HG03025 (cell line): ENCODE results near the gene OTULIN.

Experiments used
- ATAC-seq: cut with Tn5 transposase; IDR thresholded peaks from one replicate; pipeline ENCODE4 v1.9.1; 2021; ENCODE audit warnings: mild to moderate bottlenecking, moderate library complexity; ENCODE audit not compliant: unreplicated experiment, low FRiP score

OTULIN gene

DNA sequence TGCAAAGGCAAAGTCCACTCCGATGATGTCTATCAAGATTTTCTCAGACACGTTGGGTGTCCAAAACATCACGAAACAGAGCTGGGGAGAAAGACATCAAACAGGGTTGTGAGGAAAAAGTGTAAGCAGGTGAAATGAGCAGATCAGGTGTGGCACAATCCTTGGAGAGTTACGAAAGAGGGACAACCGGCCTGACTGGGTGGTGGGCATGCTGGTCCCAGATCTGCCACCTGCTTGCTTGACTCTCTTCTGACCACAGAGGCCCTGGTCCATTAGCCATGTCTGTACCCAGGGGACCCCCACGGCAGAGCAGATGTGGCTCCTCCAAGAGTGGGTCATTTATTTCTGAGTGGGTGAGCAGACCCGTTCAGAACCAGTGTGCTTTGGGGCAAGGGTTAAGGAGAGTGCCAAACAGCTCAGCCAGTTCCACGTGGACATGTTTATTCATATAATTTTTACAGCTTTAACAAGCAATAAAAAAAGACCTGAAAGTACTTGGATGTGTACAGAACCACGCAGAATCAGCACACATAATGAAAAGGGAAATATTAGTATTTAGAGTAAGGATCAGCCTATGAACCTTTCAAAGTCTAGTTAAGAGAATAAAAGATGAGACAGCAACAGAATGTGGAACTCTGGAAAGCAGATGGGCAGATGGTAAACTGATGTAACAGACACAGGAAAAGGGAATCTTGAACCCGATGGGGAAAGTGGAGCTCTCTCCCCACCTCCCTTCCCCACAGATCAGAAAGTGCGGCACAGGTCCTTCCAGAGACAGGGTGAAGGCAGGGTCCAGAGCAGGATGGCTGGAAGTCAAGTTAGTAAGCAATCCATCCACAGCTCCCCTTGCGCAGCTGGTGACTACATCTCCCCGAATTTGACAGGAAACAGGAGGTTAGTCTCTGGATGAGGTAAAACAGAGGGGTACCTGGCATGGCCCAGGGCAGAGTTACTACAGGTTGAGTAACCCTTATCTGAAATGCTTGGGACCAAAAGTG lies 52.5 kb downstream of the OTULIN start:
- no peak for ATAC-seq

DNA sequence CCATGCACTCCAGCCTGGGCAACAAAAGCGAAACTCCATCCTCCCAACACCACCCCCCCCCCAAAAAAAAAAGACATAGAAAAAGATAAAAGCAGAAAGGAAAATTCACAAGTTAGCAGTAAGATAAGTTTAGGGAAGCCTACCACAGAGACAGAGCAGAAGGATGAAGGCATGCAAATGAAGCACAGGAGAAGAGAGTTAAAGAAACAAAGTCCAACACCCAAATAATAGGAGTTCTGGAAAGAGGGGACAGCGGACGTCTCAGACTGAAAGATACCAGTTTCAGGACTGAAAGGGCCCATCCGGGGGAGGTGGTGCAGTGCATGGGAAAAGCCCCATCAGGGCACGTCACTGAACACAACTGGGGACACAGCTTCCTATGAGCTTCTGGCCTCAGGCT lies 54.3 kb downstream of the OTULIN start:
- no peak for ATAC-seq

DNA sequence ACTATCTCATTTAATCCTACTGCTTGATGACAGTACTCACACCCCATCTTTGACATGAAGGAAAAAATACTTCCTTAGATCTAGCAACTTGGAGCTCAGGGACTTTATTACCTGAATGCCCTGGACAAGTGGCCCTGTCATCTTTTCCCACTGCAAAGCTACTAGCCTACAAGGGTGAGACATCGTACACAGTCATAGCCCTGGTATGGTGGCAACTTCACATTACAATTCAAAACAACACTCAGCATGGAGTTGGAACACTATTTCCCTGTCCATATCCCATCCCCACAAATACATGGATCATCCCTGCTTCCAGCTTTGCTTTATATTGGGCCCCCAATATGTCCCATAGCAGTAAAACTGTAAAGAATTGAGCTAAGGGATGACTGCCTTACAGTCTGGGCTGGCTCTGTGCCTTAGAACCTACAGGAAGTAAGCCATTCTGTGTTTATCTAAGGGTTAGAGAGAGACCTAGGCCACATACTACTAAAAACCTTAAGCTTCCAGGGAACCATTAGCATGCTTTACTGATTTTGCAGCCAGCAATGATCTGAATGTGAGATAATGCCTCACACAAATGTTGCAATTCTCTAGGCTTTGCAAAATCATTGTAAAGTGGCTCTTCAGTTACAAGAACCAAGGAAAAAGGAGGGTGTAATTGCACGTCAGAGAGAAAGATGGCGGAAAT lies 55.9 kb downstream of the OTULIN start:
- ATAC-seq = no peak

DNA sequence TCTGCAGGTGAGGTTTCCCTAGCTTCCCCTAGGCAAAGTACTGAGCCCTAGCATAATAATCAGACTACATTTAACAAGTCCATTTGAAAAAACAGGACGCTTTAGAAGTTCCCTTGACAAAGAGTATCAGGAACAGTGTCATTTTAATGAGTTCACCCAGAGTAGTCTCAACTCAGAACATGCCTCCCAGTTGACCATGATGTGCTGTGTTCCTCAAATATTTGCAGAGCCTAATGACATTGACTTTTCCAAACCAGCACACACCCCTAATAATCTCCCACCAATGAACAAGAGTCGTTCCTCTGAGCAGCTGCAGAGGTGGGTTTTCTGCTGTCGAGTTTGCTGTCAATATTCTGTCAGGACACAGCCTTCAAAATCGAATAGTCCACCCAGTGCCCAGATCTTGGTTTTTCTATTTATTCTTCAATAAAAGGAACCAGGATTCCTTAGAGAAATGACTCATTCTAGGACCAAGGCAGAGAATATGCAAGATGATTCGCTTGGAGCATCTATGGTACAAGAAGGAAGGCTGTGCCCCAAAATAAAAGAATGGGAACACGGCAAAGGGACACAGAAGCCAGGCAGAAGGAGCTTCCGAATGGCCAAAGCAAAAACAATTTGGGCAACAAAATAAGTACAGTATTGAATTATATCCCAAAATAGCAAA lies 57.6 kb downstream of the OTULIN start:
- no peak for ATAC-seq

DNA sequence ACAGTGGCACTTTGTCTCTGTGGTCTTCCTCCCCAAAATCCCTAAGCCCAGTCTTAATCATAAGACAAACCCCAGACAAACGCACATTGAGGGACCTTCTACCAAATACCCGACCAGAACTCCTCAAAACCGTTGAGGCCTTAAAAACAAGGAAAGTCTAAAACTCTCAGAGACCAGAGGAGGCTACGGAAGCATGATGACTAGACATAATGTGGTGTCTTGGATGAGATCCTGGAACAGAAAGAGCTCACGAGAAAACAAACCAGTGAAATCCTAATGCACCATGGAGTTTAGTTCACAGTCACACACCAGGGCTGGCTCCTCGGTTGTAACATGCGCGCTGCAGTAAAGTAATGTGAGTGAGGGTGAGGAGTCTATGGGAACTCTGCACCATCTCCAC lies 58.4 kb downstream of the OTULIN start:
- no peak for ATAC-seq

DNA sequence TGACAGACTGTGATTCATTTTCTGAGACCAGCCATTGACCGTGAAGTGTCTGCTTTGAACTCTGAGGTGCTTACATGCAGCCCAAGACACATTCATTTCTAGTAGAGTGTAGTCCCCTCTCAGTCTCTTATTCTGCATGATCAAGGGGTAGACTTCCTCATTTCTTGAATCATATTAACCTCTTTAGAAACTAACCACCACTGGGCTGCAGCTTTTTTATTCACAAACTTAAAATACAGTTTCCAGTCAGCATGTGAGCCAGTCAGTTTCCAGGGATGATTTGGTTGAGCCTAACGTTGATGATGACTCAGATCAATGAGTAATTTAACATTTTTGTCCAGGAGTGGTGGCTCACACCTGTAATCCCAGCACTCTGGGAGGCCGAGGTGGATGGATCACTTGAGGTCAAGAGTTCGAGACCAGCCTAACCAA lies 59.2 kb downstream of the OTULIN start:
- no peak for ATAC-seq

DNA sequence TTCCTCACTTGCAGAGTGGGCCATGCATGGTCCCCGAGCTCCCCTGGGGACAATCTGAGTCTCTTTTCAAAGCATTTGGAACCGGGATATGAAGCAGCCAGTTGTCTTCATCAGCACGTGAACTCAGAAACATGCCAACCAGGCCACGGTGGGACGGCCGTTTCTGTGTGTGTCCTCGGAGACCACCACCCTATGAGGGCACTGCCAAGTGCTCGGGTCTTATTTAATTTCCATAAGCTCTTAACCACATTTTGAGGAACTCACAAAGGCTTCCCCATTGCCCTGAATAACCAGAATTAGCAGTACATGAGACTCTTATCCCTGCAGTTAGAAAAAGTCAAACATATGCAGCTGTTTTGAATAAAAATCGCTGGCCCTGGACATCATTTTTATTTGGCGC lies 60.1 kb downstream of the OTULIN start:
- ATAC-seq = no peak

DNA sequence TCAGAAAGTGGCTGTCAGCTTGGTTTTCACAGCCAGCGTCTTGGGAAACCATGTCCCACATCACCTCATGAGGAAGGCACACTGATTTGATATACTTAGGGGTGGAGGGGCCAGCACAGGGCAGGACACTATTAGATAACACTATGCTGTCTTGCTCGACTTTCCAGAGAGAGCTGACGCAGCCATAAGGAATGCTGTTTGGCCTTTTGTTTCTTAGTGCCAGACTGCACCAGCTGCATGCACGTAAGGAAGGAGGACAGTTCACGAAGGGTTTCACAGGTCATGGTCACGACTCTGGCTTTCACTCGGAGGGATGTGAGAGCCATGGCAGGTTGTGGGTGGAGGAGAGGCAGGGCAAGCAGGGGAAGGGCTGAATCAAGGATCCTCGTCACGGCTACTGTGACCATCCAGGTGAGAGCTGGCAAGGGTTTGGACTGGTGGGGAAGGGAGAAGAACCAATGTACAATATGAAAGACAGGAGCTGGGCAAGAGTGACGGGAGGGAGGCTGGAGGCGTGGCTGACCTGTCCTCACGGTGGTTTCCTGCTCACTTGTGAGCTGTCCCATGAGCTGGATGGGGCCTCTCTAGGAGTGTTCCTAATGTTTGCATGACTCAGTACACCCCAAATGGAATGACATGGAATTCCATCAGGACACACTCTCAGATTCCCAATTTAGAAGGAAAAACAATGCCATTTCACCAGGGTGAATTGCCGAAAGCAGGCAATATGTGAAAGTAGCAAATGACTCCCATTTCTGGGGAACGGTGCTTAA lies 61.7 kb downstream of the OTULIN start:
- ATAC-seq = no peak

DNA sequence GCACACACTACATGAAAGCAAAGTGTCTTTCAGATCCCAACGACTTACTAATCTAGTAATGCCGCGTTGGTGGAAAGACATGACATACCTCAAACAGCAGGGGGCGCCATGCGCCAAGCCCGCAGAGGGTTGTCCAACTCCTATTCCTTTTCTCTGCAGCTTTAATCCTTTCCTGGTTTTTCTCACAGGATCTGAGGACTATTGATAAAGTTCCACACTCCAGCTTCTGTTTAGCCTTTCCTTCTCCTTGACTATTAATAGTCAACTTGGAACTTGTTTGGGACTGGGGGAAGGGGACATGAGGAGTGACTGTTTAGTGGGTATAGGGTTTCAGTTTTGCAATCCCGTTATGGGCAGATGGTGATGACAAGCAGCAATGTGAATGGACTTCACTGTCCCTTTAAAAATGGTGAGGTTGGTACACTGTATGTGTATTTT lies 62.9 kb downstream of the OTULIN start:
- no peak for ATAC-seq

DNA sequence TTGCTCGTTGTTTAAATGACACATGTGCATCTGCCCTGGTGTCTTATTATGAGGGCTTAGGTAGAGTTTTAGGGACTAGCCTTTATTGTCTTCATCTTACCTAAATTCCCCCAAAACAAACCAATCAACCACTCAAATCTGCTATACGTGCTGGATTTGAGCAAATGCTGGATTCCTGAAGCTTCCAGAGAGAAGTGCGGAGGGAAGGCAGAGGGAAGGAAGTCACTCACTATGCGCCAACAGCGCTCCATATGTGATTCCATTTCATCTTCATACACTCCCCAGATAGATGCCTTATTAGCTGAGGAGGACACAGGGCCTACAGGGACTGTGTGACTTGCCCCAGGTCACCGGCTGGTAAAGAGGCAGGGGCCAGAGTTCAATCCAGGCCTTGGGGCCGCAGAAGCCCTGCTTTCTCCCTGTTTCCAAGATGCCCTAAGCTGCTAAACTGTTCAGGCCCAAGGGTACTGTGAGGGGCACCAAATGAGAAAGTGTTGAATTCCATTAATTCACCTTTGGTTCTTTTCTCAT lies 63.5 kb downstream of the OTULIN start:
- no peak for ATAC-seq

DNA sequence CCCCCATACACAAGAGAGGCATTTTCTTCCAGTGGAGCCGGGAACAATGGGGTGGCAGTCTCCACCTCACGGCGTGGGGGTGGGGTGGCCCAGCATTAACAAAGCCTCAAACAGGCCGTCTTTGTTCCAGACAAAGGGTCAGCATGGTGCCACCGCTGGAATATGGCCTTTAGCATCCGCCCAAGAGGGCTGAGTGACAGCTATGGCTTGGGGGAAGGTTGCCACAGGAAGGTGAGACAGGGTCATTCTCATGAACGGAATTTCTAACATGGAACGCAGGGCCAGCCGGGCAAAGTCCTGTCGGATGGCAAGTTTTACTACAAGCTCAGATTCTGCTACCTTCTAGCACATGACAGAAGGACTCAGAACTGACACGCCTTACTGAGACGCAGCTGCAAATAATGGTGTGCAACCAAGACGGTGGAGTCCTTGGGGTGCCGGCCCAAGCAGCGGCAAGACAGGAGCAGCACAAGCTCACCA lies 64.0 kb downstream of the OTULIN start:
- ATAC-seq = no peak

DNA sequence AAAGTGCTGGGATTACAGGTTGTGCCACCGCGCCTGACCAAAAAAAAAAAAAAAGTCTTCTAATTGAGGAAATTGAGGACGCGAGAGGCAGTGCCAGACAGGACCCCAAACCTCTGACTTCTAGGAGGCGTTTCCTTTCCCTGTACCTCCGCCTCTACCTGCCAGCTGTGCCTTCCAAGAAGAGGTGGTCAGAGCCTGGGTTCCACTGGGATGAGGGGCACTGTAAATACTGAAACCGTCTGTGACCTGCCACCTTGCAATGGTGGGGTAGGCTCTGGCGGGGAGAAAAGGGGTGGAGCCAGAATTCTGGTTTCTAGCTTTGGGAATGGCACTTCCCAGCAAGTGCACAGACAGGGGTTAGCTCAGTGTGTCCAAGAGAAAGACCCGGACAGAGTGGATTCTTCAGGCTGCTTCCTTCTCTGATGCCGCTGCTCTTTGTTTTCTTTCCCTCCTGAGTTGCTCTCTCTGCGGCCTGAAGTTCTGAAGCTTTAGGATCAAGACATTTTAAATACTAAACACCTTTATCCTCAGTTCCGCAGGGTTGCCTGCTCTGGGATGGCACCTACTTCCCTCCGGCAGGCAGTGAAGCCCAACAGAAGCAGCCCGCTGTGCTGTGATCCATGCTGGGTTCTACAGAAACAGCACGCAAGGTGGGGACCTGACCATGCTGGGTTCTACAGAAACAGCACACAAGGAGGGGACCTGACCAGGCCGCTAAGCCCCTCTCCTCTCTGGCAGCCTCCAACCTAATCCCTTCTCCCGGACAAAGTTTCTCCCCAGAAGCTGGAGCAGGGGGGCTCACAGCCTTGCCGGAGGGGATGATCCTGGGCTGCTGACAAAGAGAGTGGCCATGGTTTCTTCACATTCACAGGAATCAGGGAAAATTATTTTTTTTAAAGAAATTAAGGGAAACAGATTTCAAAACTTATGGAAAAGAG lies 65.2 kb downstream of the OTULIN start:
- no peak for ATAC-seq

DNA sequence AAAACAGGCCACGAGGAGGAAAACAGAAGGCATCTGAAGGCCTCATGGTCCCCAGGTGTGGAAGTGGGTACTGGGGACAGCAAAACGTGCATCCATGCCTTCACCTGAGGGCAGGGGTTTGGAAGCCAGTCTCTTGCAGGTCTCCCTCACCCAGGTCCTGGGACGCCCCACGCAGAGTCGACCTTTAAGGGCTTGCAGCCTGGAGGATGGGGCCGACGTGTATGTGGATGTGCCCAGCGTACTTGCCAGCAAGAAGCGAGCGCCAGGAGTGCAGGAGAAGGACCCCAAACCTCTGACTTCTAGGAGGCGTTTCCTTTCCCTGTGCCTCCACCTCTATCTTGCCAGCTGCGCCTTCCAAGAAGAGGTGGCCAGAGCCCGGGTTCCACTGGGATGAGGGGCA lies 65.9 kb downstream of the OTULIN start:
- ATAC-seq = no peak

DNA sequence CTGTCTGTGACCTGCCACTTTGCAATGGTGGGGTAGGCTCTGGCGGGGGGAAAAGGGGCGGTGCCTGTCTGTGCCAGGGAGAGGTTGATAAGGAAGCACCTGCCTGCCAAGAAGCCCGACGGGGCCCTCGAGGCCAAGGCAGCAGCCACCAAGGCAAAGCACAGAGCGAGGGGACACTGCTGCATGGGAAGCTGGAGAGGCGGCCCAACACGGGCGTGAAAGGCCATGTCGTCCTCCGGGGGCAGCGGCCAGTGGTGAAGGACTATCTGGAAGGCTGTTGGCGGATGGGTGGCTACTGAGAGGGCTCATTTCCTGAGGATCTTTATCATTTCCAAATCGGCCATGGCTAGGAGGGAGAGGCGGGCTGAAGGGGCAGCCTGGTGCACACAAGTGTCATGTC lies 66.4 kb downstream of the OTULIN start:
- no peak for ATAC-seq

DNA sequence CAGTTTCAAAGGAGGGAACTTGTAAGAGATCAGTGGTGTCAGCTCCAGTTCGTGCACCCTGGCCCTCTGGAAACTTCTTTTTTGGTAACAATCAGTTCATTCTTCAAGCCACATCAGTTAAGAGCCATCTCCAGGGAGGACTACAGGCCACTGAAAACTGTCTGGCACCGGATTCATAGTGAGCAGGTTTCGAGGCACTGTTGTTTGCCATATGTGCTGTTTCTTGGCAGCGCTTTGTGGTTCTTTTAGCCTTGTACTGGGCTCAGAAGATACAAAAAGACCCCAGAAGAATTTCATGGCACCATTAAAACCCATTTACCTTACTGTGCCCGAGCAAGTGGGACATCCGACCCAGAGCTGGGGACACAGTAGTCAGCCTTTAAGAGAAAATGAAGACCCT lies 68.5 kb downstream of the OTULIN start:
- ATAC-seq = no peak

DNA sequence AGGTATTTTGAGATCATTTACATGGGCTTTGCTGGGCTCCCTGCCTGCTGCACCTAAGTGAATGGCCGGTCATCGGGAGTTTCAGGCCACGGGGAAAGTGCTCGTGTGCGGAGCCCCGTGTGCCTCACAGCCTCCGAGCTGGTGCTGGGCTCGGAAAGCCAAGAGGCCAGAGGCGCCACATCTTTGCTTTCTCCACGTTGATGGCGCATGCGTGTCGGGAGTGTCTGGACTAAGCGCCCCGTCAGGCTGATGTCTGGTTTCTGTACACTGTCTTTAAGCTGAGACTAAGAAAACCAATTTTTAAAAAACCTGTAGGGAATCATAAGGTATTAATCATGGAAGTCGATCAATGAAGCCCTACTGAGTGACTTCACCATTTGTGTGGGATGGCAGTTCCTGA lies 69.1 kb downstream of the OTULIN start:
- no peak for ATAC-seq

DNA sequence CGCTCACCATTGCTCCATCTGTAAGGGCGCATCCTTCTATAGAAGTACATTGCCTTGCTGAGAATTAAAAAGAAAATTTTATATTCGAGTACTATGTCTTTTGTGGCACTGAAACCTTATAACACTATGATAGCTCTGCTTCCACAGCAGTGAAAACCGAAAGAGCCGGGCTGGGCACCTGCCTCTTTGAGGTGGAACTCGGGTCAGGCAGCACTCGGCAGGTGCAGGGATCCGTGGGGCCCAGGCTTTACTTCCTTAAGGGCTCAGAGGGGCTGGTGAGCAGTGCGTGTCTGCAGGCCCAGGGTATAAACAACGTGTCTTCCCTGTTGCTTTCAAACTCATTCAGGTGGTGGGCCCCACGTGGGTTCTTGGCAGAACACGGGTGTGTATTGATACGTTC lies 69.9 kb downstream of the OTULIN start:
- ATAC-seq = no peak

DNA sequence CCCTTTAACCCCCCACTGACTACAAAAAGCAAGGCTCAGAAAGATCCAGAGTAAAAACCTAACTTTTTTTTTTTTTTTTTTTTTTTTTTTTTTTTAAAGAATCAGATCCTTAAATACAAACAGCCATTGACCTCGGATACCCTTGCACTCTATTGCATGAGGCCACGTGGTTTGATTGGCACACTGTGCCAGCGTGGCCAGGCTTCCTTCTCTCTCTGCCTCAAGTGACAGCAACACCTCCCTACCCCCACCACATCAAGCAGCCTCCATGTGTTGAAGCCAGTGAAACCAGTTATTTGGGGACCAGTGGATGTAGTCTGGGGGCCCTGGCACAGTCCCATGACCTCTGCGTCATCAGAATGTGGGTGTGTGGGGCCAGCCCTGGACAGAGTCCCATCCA lies 71.4 kb downstream of the OTULIN start:
- ATAC-seq = no peak

DNA sequence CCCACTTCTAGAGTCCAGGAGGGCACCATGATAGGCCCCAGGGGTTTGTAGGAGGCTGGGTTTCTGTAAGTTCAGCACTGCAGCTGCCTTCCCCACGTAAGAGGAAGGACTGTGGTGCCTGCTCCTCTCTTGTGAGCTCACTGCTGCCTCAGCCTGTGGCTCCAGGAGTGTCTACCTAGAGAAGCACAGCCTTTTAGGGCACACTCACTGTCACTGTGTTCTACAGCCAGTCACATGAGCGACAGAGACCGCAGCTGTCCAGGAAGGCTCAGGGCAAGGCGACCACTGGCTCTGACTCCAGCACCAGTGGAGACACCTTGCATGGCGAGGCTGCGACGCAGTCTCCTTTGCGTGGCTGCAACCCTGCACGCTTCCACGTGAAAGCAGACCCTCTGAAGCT lies 72.8 kb downstream of the OTULIN start:
- ATAC-seq = no peak
